GM23248 (cell line): ENCODE measurements around the gene CREG1.

Experiments
- EZH2 ChIP-seq: fragments of 200-600 bp; sonication (generic); IDR thresholded peaks from 2 replicates; pipeline ENCODE4 v1.6.1; 2018; ENCODE audit warnings: antibody characterized with exemption, mild to moderate bottlenecking; ENCODE audit not compliant: insufficient read depth, poor library complexity, severe bottlenecking
- EZH2phosphoT487 ChIP-seq: fragments of 200-600 bp; sonication (generic); IDR thresholded peaks from 2 replicates; pipeline ENCODE4 v1.6.1; 2018; ENCODE audit warnings: antibody characterized with exemption, moderate library complexity, mild to moderate bottlenecking, low read depth; ENCODE audit not compliant: insufficient read depth

DNA sequence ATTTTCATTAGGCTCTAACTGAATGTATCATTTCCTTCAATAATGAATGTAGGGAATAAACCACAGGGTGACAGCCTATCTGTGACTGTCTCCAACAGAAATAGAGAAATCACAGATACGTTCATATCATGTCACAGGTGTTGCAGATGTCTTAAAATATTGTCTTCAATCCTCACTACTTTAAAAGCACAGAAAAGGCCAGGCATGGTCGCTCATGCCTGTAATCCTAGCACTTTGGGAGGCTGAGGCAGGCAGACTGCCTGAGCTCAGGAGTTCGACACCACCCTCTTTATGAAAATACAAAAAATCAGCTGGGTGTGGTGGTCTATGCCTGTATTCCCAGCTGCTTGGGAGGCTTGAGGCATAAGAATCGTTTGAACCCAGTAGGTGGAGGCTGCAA is 8.2 kb downstream of the CREG1 start:
- TF ChIP-seq EZH2phosphoT487 (no peak), EZH2 (no peak)
